ENCODE measurements around the gene PFKL.

Gene PFKL

DNA sequence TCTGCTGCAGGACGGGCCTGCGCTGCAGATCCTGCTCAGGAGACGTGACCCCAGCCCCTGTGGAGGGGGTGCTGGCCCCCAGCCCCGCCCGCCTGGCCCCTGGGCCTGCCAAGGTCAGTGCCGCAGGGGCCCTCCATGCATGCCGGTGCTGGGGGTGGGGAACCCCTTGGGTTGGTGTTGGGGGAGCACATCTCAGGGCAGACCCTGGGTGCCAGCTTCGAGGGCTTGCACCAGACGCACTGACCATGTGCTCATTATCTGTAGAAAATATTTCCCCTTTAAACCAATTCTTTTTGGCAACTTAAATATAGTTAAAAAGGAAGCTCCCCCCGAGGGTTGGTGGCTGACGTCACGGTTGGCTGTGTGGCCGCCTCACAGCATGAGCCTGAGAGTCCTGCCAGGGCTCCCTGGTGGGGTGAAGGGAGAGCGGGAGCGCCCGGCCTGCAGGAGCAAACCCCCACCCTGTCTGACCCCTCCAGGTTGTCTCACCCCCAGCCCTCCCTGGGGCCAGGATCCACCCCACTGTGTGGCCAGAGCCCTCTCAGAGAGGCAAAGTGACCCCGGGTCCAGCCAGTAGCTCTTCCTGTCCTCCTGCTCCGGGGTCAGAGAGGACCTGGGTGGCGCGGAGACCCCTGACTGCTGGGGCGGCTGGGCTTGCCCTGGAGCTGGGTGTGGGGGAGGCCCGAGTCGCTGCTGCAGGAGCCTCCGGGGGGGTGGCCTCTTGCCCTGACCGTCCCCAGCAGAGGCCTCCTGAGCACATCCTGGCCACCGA is 5.3 kb upstream of the PFKL start:
- DNase-seq (ENCODE audit: low read depth), result no peak
- TF ChIP-seq, protein P1, sequence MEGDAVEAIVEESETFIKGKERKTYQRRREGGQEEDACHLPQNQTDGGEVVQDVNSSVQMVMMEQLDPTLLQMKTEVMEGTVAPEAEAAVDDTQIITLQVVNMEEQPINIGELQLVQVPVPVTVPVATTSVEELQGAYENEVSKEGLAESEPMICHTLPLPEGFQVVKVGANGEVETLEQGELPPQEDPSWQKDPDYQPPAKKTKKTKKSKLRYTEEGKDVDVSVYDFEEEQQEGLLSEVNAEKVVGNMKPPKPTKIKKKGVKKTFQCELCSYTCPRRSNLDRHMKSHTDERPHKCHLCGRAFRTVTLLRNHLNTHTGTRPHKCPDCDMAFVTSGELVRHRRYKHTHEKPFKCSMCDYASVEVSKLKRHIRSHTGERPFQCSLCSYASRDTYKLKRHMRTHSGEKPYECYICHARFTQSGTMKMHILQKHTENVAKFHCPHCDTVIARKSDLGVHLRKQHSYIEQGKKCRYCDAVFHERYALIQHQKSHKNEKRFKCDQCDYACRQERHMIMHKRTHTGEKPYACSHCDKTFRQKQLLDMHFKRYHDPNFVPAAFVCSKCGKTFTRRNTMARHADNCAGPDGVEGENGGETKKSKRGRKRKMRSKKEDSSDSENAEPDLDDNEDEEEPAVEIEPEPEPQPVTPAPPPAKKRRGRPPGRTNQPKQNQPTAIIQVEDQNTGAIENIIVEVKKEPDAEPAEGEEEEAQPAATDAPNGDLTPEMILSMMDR (IDR thresholded peaks at IDR 0.05; ENCODE audit: low read depth, low read length, missing control alignments), result no peak
- in situ Hi-C loops (cut with HindIII; ENCODE audit: low sequenced_read_pairs), result no loop called here
- H3K4me3 ChIP-seq (ENCODE audit: low read depth, low read length), result no peak overlapping the region

DNA sequence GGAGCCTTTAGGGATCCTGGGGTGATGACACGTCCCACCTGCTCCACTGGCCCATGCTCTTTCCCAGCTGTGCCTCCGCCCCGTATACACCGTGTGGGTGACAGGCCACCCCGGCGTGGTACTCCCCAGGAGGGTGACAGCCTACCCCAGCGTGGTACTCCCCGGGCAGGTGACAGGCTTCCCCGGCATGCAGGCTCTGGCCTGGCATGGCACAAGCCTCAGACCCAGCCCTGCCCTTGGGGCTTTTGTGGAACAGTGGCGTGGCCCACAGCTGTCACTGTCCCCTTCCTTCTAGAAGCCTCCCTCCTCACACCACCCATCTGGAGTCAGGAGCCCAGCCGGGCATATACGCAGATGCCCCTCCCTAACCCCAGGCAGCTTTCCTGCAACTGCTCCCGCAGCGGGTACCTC is 4.7 kb upstream of the PFKL start:
- in situ Hi-C loops (cut with HindIII; ENCODE audit: low sequenced_read_pairs), result no loop called here
- TF ChIP-seq, protein P1 (IDR thresholded peaks at IDR 0.05; ENCODE audit: low read depth, low read length, missing control alignments), result no peak
- no peak overlapping the region for H3K4me3 ChIP-seq (ENCODE audit: low read depth, low read length)
- no peak for DNase-seq (ENCODE audit: low read depth)

DNA sequence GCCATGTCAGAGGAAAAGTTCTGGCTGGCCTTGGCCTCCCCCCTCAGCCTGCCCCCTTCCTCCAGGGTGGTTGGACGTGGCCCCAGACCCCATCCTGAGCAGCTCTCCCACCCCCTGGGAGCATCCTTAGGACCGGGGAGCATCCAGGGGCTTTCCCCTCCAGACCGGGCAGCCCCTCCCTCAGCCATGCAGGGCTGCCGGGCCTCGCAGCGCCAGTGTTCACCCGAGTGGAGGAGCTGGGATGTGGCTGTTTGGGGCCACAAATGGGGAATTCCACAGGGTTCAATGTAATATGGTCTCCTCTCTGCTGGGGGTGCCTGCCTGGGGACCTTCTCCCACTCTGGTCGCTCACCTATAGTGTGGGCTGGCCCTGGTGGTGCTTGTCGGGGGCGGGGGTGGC is 4.2 kb upstream of the PFKL start:
- DNase-seq (ENCODE audit: low read depth), result no peak
- H3K4me3 ChIP-seq (ENCODE audit: low read depth, low read length), result no peak overlapping the region
- in situ Hi-C loops (cut with HindIII; ENCODE audit: low sequenced_read_pairs), result no loop called here
- TF ChIP-seq, protein P1 (IDR thresholded peaks at IDR 0.05; ENCODE audit: low read depth, low read length, missing control alignments), result no peak

DNA sequence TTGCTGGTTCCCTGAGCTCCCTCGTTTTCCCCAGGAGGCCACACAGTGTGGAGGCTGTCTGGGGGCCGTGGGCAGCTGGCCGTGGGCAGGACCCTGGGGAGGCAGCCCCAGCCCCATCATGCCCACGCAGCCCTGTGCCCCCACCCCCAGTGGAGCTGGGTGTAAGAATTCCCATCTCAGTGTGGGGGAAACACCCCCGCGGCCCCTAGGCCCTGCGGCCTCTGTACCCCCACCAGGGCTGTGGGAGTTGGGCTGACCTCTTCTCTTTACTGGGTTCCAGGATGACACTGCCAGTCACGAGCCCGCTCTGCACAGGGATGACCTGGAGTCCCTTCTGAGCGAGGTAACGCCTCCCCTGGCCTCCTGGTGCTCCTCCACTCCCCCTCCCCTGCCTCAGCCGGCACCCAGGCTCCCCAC is 3.7 kb upstream of the PFKL start:
- H3K4me3 ChIP-seq (ENCODE audit: low read depth, low read length), result no peak overlapping the region
- in situ Hi-C loops (cut with HindIII; ENCODE audit: low sequenced_read_pairs), result no loop called here
- TF ChIP-seq, protein P1 (IDR thresholded peaks at IDR 0.05; ENCODE audit: low read depth, low read length, missing control alignments), result no peak
- DNase-seq (ENCODE audit: low read depth), result no peak

DNA sequence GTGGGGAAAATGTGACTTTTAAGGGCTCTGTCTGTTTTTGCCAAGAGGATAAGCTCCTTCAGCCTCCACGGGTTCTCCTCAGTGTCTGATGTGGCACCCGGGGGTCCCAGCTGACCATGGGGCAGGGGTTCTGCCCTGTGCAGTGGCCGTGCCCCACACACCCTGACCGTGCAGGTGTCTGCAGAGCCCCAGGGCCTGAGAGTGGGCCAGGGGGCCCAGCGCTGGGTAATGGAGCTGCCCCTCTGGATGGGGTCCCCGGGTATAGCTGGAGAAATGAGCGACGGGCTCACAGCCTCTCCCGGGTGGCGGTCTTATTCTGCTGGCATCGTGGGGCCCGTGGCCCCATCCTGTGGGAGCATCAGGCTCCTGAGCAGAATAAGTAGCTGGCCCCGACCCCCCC is 2.9 kb upstream of the PFKL start:
- in situ Hi-C loops (cut with HindIII; ENCODE audit: low sequenced_read_pairs), result no loop called here
- TF ChIP-seq, protein P1 (IDR thresholded peaks at IDR 0.05; ENCODE audit: low read depth, low read length, missing control alignments), result no peak
- H3K4me3 ChIP-seq (ENCODE audit: low read depth, low read length), result no peak overlapping the region
- DNase-seq (ENCODE audit: low read depth), result no peak

DNA sequence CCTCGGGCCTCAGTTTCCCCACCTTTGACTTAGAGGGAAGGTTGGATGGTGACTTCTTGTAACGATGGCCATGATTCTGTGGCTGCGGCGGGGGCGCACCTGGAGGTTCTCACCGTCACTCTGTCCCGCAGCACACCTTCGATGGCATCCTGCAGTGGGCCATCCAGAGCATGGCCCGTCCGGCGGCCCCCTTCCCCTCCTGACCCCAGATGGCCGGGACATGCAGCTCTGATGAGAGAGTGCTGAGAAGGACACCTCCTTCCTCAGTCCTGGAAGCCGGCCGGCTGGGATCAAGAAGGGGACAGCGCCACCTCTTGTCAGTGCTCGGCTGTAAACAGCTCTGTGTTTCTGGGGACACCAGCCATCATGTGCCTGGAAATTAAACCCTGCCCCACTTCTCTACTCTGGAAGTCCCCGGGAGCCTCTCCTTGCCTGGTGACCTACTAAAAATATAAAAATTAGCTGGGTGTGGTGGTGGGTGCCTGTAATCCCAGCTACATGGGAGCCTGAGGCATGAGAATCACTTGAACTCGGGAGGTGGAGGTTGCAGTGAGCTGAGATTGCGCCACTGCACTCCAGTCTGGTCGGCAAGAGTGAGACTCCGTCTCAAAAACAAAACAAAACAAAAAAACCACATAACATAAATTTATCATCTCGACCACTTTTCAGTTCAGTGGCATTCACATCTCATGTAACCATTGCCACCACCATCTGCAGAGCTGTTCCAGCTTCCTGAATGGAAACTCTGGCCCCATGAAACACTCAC is 2.1 kb upstream of the PFKL start:
- in situ Hi-C loops (cut with HindIII; ENCODE audit: low sequenced_read_pairs), result no loop called here
- H3K4me3 ChIP-seq (ENCODE audit: low read depth, low read length), result no peak overlapping the region
- TF ChIP-seq, protein P1 (IDR thresholded peaks at IDR 0.05; ENCODE audit: low read depth, low read length, missing control alignments), result peak; percentile 76
- peak; percentile 49 for DNase-seq (ENCODE audit: low read depth)

All from astrocyte of the cerebellum (primary cell).